ENCODE data around the gene LILRA2. TPM values are rescaled to one million over a fixed set of nuclear protein-coding genes. Genes with fewer than 3 reads are reported as not detected.

The LILRA2 gene
- polyA plus RNA-seq, 5 donors: 0.76 to 1.7 (median 0.96) TPM

Other genes starting within 250 kb of the LILRA2 start
- gene LILRA4, start 234.6 kb upstream of the LILRA2 start, polyA plus RNA-seq (ENCODE audit: insufficient read depth in 1 of 5, insufficient read length in 5 of 5, low replicate concordance in 1 of 5): under 1 TPM in 2 of 5 donors, not detected in 3; 0.13 to 0.26 TPM
- gene LAIR1, start 208.9 kb upstream of the LILRA2 start, polyA plus RNA-seq (ENCODE audit: insufficient read depth in 1 of 5, insufficient read length in 5 of 5, low replicate concordance in 1 of 5): 10 to 100 TPM in 1 of 5 donors, 1 to 10 TPM in 4; 5.7 to 11.6 (median 6.7) TPM
- 10 to 100 TPM in 1 of 5 donors, 1 to 10 TPM in 4; 2.9 to 11.7 (median 4.0) TPM for gene TTYH1, start 158.3 kb upstream of the LILRA2 start, polyA plus RNA-seq (ENCODE audit: insufficient read depth in 1 of 5, insufficient read length in 5 of 5, low replicate concordance in 1 of 5)
- 100 to 1,000 TPM; 109 to 225 (median 164) TPM for gene LENG8, start 124.6 kb upstream of the LILRA2 start, polyA plus RNA-seq (ENCODE audit: insufficient read depth in 1 of 5, insufficient read length in 5 of 5, low replicate concordance in 1 of 5)
- gene LENG9, start 110.0 kb upstream of the LILRA2 start, polyA plus RNA-seq (ENCODE audit: insufficient read depth in 1 of 5, insufficient read length in 5 of 5, low replicate concordance in 1 of 5): 1 to 10 TPM; 2.9 to 7.7 (median 3.4) TPM
- gene CDC42EP5, start 100.5 kb upstream of the LILRA2 start, polyA plus RNA-seq (ENCODE audit: insufficient read depth in 1 of 5, insufficient read length in 5 of 5, low replicate concordance in 1 of 5): 10 to 100 TPM; 25.8 to 76.8 (median 34.3) TPM
- gene LAIR2, start 71.0 kb upstream of the LILRA2 start, polyA plus RNA-seq (ENCODE audit: insufficient read depth in 1 of 5, insufficient read length in 5 of 5, low replicate concordance in 1 of 5): 1 to 10 TPM in 1 of 5 donors, under 1 TPM in 1, not detected in 3; 0.38 to 1.6 TPM
- gene LILRA1, start 19.8 kb downstream of the LILRA2 start, polyA plus RNA-seq (ENCODE audit: insufficient read depth in 1 of 5, insufficient read length in 5 of 5, low replicate concordance in 1 of 5): under 1 TPM; 0.22 to 0.54 (median 0.41) TPM
- gene LILRB1, start 56.7 kb downstream of the LILRA2 start, polyA plus RNA-seq (ENCODE audit: insufficient read depth in 1 of 5, insufficient read length in 5 of 5, low replicate concordance in 1 of 5): 1 to 10 TPM; 1.3 to 2.1 (median 1.7) TPM
- 1 to 10 TPM; 1.1 to 1.7 (median 1.4) TPM for gene LILRB4, start 89.2 kb downstream of the LILRA2 start, polyA plus RNA-seq (ENCODE audit: insufficient read depth in 1 of 5, insufficient read length in 5 of 5, low replicate concordance in 1 of 5)
- gene KIR3DL3, start 150.7 kb downstream of the LILRA2 start, polyA plus RNA-seq (ENCODE audit: insufficient read depth in 1 of 5, insufficient read length in 5 of 5, low replicate concordance in 1 of 5): not detected
- under 1 TPM in 4 of 5 donors, not detected in 1; 0.16 to 0.35 (median 0.18) TPM for gene KIR2DL3, start 164.7 kb downstream of the LILRA2 start, polyA plus RNA-seq (ENCODE audit: insufficient read depth in 1 of 5, insufficient read length in 5 of 5, low replicate concordance in 1 of 5)
- under 1 TPM in 4 of 5 donors, not detected in 1; 0.13 to 0.26 (median 0.18) TPM for gene KIR2DL1, start 196.0 kb downstream of the LILRA2 start, polyA plus RNA-seq (ENCODE audit: insufficient read depth in 1 of 5, insufficient read length in 5 of 5, low replicate concordance in 1 of 5)
- gene KIR2DL4, start 229.8 kb downstream of the LILRA2 start, polyA plus RNA-seq (ENCODE audit: insufficient read depth in 1 of 5, insufficient read length in 5 of 5, low replicate concordance in 1 of 5): under 1 TPM in 1 of 5 donors, not detected in 4; 0.09 TPM
- gene KIR3DL1, start 242.7 kb downstream of the LILRA2 start, polyA plus RNA-seq (ENCODE audit: insufficient read depth in 1 of 5, insufficient read length in 5 of 5, low replicate concordance in 1 of 5): under 1 TPM in 3 of 5 donors, not detected in 2; 0.12 to 0.16 (median 0.13) TPM

All from right lung (tissue), 5 donors.